HepG2 (cell line): Measurements from ENCODE around the gene CRYAA. TPM values are rescaled to one million over a fixed set of nuclear protein-coding genes. Genes with fewer than 3 reads are reported as not detected.
A peak's percentile ranks its signal among the peaks of the same experiment; 100 is the strongest.

Source experiments
- DBP ChIP-seq: sonication (generic); formaldehyde crosslinking; IDR thresholded peaks from 2 replicates; pipeline ENCODE4 v1.4.0; 2020; ENCODE audit warnings: missing genetic modification reagents; ENCODE audit errors: not compliant biosample characterization
- FLYWCH1 ChIP-seq: sonication (generic); formaldehyde crosslinking; IDR thresholded peaks from 2 replicates; pipeline ENCODE4 v1.8.1; 2023; ENCODE audit warnings: mild to moderate bottlenecking, missing genetic modification reagents
- GFI1 ChIP-seq: sonication (generic); formaldehyde crosslinking; IDR thresholded peaks from 2 replicates; pipeline ENCODE4 v1.5.0; 2020; ENCODE audit warnings: missing genetic modification reagents, mild to moderate bottlenecking, borderline replicate concordance
- HDAC6 ChIP-seq: fragments of 200-600 bp; sonication (generic); IDR thresholded peaks from 2 replicates; pipeline ENCODE4 v1.7.0; 2017; ENCODE audit warnings: mild to moderate bottlenecking, antibody characterized with exemption, low read length, low read depth
- KDM6A ChIP-seq: IDR thresholded peaks from 2 replicates; pipeline ENCODE4 v1.6.1; 2016; ENCODE audit warnings: low read depth
- MLXIP ChIP-seq: sonication (generic); formaldehyde crosslinking; IDR thresholded peaks from 2 replicates; pipeline ENCODE4 v1.9.0; 2021; ENCODE audit warnings: missing genetic modification reagents, borderline replicate concordance
- NFKB2 ChIP-seq: sonication (generic); formaldehyde crosslinking; IDR thresholded peaks from 2 replicates; pipeline ENCODE4 v1.4.0; 2020; ENCODE audit warnings: missing genetic modification reagents, borderline replicate concordance
- NR2C2 ChIP-seq: sonication (generic); formaldehyde crosslinking; IDR thresholded peaks from 2 replicates; pipeline ENCODE4 v1.4.0; 2020; ENCODE audit warnings: missing genetic modification reagents, mild to moderate bottlenecking, moderate library complexity, borderline replicate concordance
- RBFOX2 ChIP-seq: fragments of 200-400 bp; formaldehyde crosslinking; IDR thresholded peaks from 2 replicates; pipeline ENCODE4 v1.6.1; 2017; ENCODE audit warnings: low read depth, mild to moderate bottlenecking, low read length
- REL ChIP-seq: sonication (generic); formaldehyde crosslinking; conservative IDR thresholded peaks from 2 replicates; pipeline ENCODE4 v1.8.0; 2022; ENCODE audit warnings: mild to moderate bottlenecking, missing genetic modification reagents, moderate library complexity
- SKIL ChIP-seq: sonication (generic); formaldehyde crosslinking; IDR thresholded peaks from 2 replicates; pipeline ENCODE4 v1.8.0; 2022; ENCODE audit warnings: missing genetic modification reagents, mild to moderate bottlenecking, moderate library complexity, borderline replicate concordance
- TGIF2 ChIP-seq: IDR thresholded peaks from 2 replicates; pipeline ENCODE4 v1.6.1; 2016; ENCODE audit warnings: control low read depth, missing compliant biosample characterization
- TIGD3 ChIP-seq: sonication (generic); formaldehyde crosslinking; IDR thresholded peaks from 2 replicates; pipeline ENCODE4 v1.5.1; 2020; ENCODE audit warnings: mild to moderate bottlenecking, missing genetic modification reagents, borderline replicate concordance
- ZBTB43 ChIP-seq: sonication (generic); formaldehyde crosslinking; conservative IDR thresholded peaks from 2 replicates; pipeline ENCODE4 v1.4.0; 2020; ENCODE audit warnings: missing genetic modification reagents
- ZFP36L2 ChIP-seq: sonication (generic); formaldehyde crosslinking; IDR thresholded peaks from 2 replicates; pipeline ENCODE4 v1.4.0; 2020; ENCODE audit warnings: missing genetic modification reagents
- ZNF232 ChIP-seq: sonication (generic); formaldehyde crosslinking; IDR thresholded peaks from 2 replicates; pipeline ENCODE4 v1.4.0; 2020; ENCODE audit warnings: missing genetic modification reagents, borderline replicate concordance
- ZNF556 ChIP-seq: sonication (generic); formaldehyde crosslinking; IDR thresholded peaks from 2 replicates; pipeline ENCODE4 v1.4.0; 2020; ENCODE audit warnings: mild to moderate bottlenecking, missing genetic modification reagents, borderline replicate concordance
- ZNF564 ChIP-seq: sonication (generic); formaldehyde crosslinking; IDR thresholded peaks from 2 replicates; pipeline ENCODE4 v1.8.1; 2023; ENCODE audit warnings: mild to moderate bottlenecking, missing genetic modification reagents
- ZNF577 ChIP-seq: sonication (generic); formaldehyde crosslinking; IDR thresholded peaks from 2 replicates; pipeline ENCODE4 v1.4.0; 2020; ENCODE audit warnings: mild to moderate bottlenecking, low read depth, missing genetic modification reagents, borderline replicate concordance
- polyA plus RNA-seq, 8 experiments: library from polyadenylated mRNA; depleted of rRNA in 3 of 8; stranded (reverse) in 7 of 8; unstranded in 1 of 8; fragments of >200 nt; fragmentation: Illumina TruSeq in 4 of 8; extraction: Trizol in 4 of 8; gene quantifications; 2 replicates each; pipeline versions ENCODE4 v1.2.1 to v1.2.3, GENCODE V29; 2011 to 2016; ENCODE audit warnings: low read depth in 4 of 8, missing spikeins in 1 of 8, mixed read lengths in 1 of 8; ENCODE audit not compliant: insufficient read depth in 1 of 8
- total RNA-seq, 5 experiments: library from RNA; depleted of rRNA; stranded (reverse); fragments of >200 nt; fragmentation: Illumina TruSeq; extraction: Trizol; gene quantifications; 2 replicates each; pipeline ENCODE4 v1.2.3, GENCODE V29; 2016; ENCODE audit warnings: low read depth in 1 of 5

The CRYAA gene
- total and polyA plus RNA-seq, 2 of the 13 experiments (the other 11 are each of a cell fraction or from before 2014, with no cell fraction given): 5.6 to 8.6 TPM

GRCh38 chr21:43194303-43195120 is 25.7 kb downstream of the CRYAA start (continued):
- TF ChIP-seq MLXIP (CRISPR knock-in tag) (no peak), ZNF556 (CRISPR knock-in tag) (no peak), NFKB2 (CRISPR knock-in tag) (no peak), ZFP36L2 (CRISPR knock-in tag) (no peak), ZNF232 (no peak), HDAC6 (no peak), ZBTB43 (CRISPR knock-in tag) (no peak), NR2C2 (peak; percentile 62; the same call in 1 of the 2 replicates), ZNF577 (CRISPR knock-in tag) (no peak), TGIF2 (CRISPR knock-in tag) (peak; percentile 68; the same call in 1 of the 2 replicates), RBFOX2 (no peak), KDM6A (CRISPR knock-in tag) (peak; percentile 33; the same call in 1 of the 2 replicates), REL (no peak), ZNF564 (CRISPR knock-in tag) (no peak), SKIL (CRISPR knock-in tag) (no peak), TIGD3 (no peak), FLYWCH1 (CRISPR knock-in tag) (0 out of 2 replicates have a peak, but pooled peaks have one; percentile 39), GFI1 (CRISPR knock-in tag) (peak; percentile 68; the same call in 1 of the 2 replicates), DBP (CRISPR knock-in tag) (no peak)
